HEK293 (cell line): ENCODE data around the gene USP7.

Source experiments
- CTCF ChIP-seq: fragments of 450-650 bp; formaldehyde crosslinking; IDR thresholded peaks from 2 replicates; pipeline ENCODE4 v1.5.1; 2016; ENCODE audit warnings: missing biosample characterization, missing genetic modification characterization
- GLI4 ChIP-seq: fragments of 450-650 bp; formaldehyde crosslinking; IDR thresholded peaks from 2 replicates; pipeline ENCODE4 v1.5.1; 2016; ENCODE audit warnings: missing biosample characterization, missing genetic modification characterization
- KLF1 ChIP-seq: fragments of 450-650 bp; formaldehyde crosslinking; IDR thresholded peaks from 2 replicates; pipeline ENCODE4 v1.5.1; 2016; ENCODE audit warnings: missing biosample characterization, missing genetic modification characterization
- PBX3 ChIP-seq: sonication (generic); formaldehyde crosslinking; IDR thresholded peaks from 2 replicates; pipeline ENCODE4 v1.8.1; 2022; ENCODE audit warnings: mild to moderate bottlenecking, moderate library complexity, missing genetic modification reagents
- ZNF398 ChIP-seq: fragments of 450-650 bp; formaldehyde crosslinking; IDR thresholded peaks from 2 replicates; pipeline ENCODE4 v1.5.1; 2017; ENCODE audit warnings: missing biosample characterization, missing genetic modification characterization
- ZNF549 ChIP-seq: fragments of 450-650 bp; IDR thresholded peaks from 2 replicates; pipeline ENCODE4 v1.5.1; 2018; ENCODE audit warnings: missing biosample characterization, missing genetic modification characterization, mild to moderate bottlenecking, inconsistent platforms, moderate library complexity

GRCh38 chr16:9007177-9007794, 43.6 kb upstream of the USP7 start:
- no peak for TF ChIP-seq CTCF (tag by site-specific recombination)
- TF ChIP-seq GLI4 (tag by site-specific recombination) = no peak
- no peak for TF ChIP-seq ZNF549
- no peak for TF ChIP-seq PBX3 (CRISPR knock-in tag)
- no peak for TF ChIP-seq KLF1
- TF ChIP-seq ZNF398 (tag by site-specific recombination) = no peak
